Psoas muscle (tissue), 8 donors: ENCODE results near the gene FGFRL1. TPM values are rescaled to one million over a fixed set of nuclear protein-coding genes. Genes with fewer than 3 reads are reported as not detected.

ENCODE experiments used
- ATAC-seq, 4 donors: fragments of 200-7000 bp; cut with Tn5 transposase; one replicate each; pipeline ENCODE4 v1.9.1; 2020; ENCODE audit warnings: moderate library complexity in 3 of 4, mild to moderate bottlenecking in 2 of 4
- DNase-seq, 2 donors: peaks; one replicate each; pipeline ENCODE4 v3.0.0-alpha.2; 2020
- H3K27ac ChIP-seq: fragments of 200-600 bp; one replicate; pipeline ENCODE4 v1.8.0; 2022
- H3K27me3 ChIP-seq, 3 donors: fragments of 200-600 bp in 1 of 3; one replicate each; pipeline versions ENCODE4 v1.6.1 to v1.8.0; 2013 to 2022; ENCODE audit warnings: low read length in 2 of 3, mild to moderate bottlenecking in 2 of 3, moderate library complexity in 1 of 3; ENCODE audit not compliant: insufficient read depth in 3 of 3
- H3K36me3 ChIP-seq, 2 donors: fragments of 200-600 bp in 1 of 2; one replicate each; pipeline versions ENCODE4 v1.6.1 to v1.8.0; 2013 to 2022; ENCODE audit warnings: low read depth in 1 of 2, mild to moderate bottlenecking in 1 of 2, moderate library complexity in 1 of 2; ENCODE audit not compliant: insufficient read depth in 1 of 2
- H3K4me1 ChIP-seq: fragments of 200-600 bp; one replicate; pipeline ENCODE4 v1.8.0; 2022
- H3K4me3 ChIP-seq: fragments of 200-600 bp; one replicate; pipeline ENCODE4 v1.8.0; 2022; ENCODE audit warnings: mild to moderate bottlenecking
- H3K9me3 ChIP-seq: fragments of 200-600 bp; one replicate; pipeline ENCODE4 v1.8.0; 2022
- WGBS, 3 donors: extraction: QIAGEN DNeasy Blood & Tissue Kit; methylation state at CpG; one replicate each; pipeline versions ENCODE4 v1.1.6 to v1.1.7; 2013; 5-methylcytosine and 5-hydroxymethylcytosine counted together
- intact Hi-C, 2 donors: fragments of 100-400 bp; cut with DNase I; formaldehyde crosslinking; loops; one replicate each; pipeline versions ENCODE4 v1.11.0 to v1.14.2; 2022
- polyA plus RNA-seq, 3 donors: library from polyadenylated mRNA; stranded (reverse); fragments of 200-250 nt; gene quantifications; one replicate each; pipeline ENCODE4 v1.2.3, GENCODE V29; 2013
- total RNA-seq, 4 donors: library from RNA; stranded (reverse); fragmentation: NEBNext Ultra II Directional in 2 of 4; extraction: Animal tissue kit (Norgen Biotek cat#: 25700) in 2 of 4; gene quantifications; one replicate each; pipeline versions ENCODE4 v1.2.1 to v1.2.4, GENCODE V29; 2021 to 2023
- TF ChIP-seq, protein P1 (sequence below): fragments of 200-600 bp; IDR thresholded peaks from one replicate; pipeline ENCODE4 v1.8.0; 2022; ENCODE audit warnings: antibody characterized with exemption
- donor health status: healthy with polysubstance abuse.
- donor health status: DM: no; HTN: no; CAD: no; lungs with moderate emphysema.
- donor health status: Bipolar disorder and iron deficiency.
- donor health status: healthy.
- donor health status: DM: yes; HTN: yes; CAD: no.
- donor health status: DM: no; HTN: no; CAD: no.
- donor health status: DM: no; HTN: no; CAD: no.
- donor health status: DM: yes; HTN: yes; CAD: no.

FGFRL1 gene
- total and polyA plus RNA-seq, 7 donors, result 9.8 to 41.2 (median 15.5) TPM

DNA sequence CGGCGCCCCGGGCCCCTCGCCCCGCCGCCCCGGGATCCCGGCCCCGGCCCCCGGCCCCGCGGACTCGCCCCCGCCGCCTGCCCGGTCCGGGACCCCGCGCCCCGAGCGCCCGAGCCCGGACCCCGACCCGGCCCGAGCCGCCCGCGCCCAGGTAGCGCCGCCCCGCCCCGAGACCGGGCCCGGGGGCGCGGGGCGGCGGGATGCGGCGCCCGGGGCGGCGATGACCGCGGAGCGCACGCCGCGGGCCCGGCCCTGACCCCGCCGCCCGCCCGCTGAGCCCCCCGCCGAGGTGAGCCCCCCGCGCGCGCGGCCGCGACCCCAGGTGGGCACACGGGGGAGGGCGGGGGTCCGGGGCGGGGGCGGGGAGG, 224 bp downstream of the FGFRL1 start:
- Histone ChIP-seq H3K4me3 (peak overlapping the region; percentile 74), H3K4me1 (peaks cover 18% of the 10 kb centered on the region), H3K27me3 (peaks cover 0 to 9% (median 0%) of the 10 kb centered on the region in 3 donors), H3K36me3 (no peaks in the 10 kb centered on the region), H3K27ac (no peak overlapping the region), H3K9me3 (no peaks in the 10 kb centered on the region)
- intact Hi-C loops, result no loop called here
- ATAC-seq, result no peak
- TF ChIP-seq, protein P1, sequence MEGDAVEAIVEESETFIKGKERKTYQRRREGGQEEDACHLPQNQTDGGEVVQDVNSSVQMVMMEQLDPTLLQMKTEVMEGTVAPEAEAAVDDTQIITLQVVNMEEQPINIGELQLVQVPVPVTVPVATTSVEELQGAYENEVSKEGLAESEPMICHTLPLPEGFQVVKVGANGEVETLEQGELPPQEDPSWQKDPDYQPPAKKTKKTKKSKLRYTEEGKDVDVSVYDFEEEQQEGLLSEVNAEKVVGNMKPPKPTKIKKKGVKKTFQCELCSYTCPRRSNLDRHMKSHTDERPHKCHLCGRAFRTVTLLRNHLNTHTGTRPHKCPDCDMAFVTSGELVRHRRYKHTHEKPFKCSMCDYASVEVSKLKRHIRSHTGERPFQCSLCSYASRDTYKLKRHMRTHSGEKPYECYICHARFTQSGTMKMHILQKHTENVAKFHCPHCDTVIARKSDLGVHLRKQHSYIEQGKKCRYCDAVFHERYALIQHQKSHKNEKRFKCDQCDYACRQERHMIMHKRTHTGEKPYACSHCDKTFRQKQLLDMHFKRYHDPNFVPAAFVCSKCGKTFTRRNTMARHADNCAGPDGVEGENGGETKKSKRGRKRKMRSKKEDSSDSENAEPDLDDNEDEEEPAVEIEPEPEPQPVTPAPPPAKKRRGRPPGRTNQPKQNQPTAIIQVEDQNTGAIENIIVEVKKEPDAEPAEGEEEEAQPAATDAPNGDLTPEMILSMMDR, result no peak
- WGBS, 3 donors, result 0 to 1% (median 1%) methylated on average over 1 to 69 of the region's 69 CpGs
- no peak for DNase-seq

DNA sequence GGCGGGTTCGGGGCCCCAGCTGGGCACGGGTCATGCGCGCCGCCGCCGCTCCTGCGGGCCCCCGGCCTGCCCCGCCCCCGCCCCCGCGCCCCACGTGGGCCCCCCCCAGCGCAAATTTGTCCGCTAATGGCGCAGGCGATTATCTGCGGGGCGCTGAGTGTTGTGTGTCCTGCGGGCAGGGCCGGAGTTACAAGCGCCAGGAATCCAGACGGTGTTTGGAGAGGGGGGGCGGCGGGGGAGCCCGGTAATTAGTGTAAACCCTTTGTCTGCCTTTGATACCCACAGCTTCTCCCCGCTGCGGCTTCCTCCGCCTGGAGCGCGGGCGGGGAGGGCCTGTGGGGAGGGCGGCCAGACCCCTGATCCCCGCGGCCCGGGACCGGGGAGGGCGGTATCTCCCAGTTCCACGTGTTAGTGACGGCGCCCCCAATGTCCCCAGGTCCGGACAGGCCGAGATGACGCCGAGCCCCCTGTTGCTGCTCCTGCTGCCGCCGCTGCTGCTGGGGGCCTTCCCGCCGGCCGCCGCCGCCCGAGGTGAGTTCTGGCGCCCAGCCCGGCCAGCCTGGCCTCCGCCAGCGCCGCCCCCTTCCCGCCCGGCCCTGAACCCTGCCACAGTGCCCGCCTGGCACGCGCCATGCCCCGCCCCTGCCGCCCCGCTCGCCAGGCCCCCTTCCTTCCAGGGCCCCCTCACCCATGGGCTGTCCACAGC, 761 bp downstream of the FGFRL1 start:
- DNase-seq (peak in 1 of 2 donors; percentile 44), ATAC-seq (no peak)
- intact Hi-C loops, result no loop called here
- Histone ChIP-seq H3K4me1 (peaks cover 18% of the 10 kb centered on the region), H3K4me3 (peak overlapping the region; percentile 70), H3K36me3 (no peaks in the 10 kb centered on the region), H3K9me3 (no peaks in the 10 kb centered on the region), H3K27me3 (peaks cover 0 to 4% (median 0%) of the 10 kb centered on the region in 3 donors), H3K27ac (no peak overlapping the region)
- TF ChIP-seq, protein P1, result no peak
- 6 to 19% (median 8%) methylated on average over 34 to 69 of the region's 69 CpGs for WGBS, 3 donors

DNA sequence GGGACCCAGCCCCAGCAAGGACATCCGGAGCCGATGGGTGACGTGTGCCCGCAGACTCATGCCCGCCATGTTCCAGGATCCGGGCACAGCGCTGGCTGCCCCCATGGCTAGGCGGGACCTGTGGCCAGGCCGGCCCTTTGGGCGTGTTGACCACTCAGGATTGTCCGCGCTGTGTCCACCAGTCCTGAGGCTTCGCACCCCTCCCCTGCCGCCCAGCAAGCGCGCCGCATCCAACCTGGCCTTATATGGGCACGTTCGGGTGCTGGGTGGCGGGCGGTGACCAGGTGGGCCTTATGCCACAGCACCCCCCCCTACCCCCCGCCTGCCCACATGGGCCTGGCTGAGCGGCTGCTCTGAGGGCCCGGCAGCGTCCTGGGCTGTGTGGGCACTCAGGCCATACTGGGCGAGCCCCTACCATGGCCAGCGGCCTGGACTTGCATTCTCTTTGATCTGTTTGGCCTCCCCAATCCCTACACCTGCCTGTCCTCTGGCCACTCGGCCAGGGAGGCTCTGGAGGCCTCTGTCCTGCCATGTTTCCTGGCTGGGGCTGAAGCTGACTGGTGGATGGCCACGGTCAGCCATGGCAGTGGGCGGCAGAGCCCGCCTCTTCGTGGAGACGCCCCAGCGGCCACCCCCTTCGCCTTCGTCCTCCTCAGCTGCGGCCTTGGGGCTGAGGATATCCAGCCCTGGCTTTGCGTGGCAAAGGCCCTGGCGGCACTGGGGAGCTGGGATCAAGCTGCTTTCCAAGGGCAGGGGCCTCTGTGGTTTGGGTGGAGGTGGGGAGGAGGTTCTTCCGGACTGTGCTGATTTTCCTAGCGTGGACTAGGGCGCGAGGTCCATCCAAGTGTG, 2.0 kb downstream of the FGFRL1 start:
- Histone ChIP-seq H3K4me1 (peaks cover 18% of the 10 kb centered on the region), H3K36me3 (no peaks in the 10 kb centered on the region), H3K27me3 (no peaks in the 10 kb centered on the region), H3K9me3 (no peaks in the 10 kb centered on the region), H3K27ac (no peak overlapping the region), H3K4me3 (no peak overlapping the region)
- intact Hi-C loops, result no loop called here
- DNase-seq, result no peak
- 93 to 95% (median 93%) methylated on average over 33 to 43 of the region's 43 CpGs for WGBS, 3 donors
- TF ChIP-seq, protein P1, result no peak
- ATAC-seq, result no peak

DNA sequence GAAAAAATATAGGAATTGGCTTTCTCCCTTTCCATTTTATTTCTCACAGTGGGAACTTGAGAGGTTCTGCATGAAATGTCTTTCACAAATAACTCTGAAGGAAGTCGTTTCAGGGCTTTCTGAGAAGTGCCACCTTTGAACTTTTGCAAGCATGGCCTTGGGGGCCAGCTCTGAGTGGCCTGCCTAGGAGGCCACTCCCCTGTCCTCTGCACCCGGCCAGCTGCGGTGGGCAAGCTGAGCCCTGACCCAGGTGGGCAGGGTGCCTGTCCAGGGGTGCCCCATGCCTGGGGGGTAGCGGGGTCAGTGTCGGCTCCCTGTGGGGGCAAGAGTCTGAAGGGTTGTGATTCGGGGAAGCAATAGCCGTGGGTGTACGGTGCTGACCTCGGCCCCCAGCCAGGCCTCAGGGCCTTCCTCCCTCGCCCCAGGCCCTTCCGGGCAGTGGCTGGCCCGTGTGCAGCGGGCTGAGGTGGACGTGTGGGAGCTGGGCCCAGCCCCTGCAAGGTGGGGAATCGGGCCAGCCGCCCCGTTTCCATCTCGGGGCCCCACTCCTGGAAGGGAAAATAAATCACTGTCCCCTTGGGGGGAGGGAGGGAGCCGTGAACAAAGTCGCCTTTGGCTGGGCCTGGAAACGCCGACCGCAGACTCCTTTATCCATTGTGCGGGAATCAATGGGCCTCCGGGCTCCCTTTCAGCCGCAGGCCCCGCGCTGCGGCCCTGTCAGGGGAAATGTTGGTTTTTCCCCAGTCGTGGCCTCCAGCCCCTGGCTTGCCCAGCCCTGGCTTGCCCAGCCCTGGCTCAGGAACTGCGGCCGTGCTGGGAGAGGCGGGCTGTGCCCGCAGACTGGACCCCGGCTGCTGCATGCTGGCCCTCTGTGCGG, 3.1 kb downstream of the FGFRL1 start:
- Histone ChIP-seq H3K27ac (no peak overlapping the region), H3K36me3 (no peaks in the 10 kb centered on the region), H3K27me3 (no peaks in the 10 kb centered on the region), H3K4me3 (no peak overlapping the region), H3K4me1 (peaks cover 12% of the 10 kb centered on the region), H3K9me3 (no peaks in the 10 kb centered on the region)
- intact Hi-C loops, result no loop called here
- DNase-seq (no peak), ATAC-seq (no peak)
- 83 to 86% (median 86%) methylated on average over 34 to 36 of the region's 36 CpGs for WGBS, 3 donors
- TF ChIP-seq, protein P1, result no peak
